HG03025 (cell line): ENCODE results near the gene EVPLL.
"Not testable (repeated sequence)": the region's sequence is repeated elsewhere in the genome, so short reads cannot be mapped to it uniquely, and the experiment has no call there.

Experiments
- ATAC-seq: cut with Tn5 transposase; IDR thresholded peaks from one replicate; pipeline ENCODE4 v1.9.1; 2021; ENCODE audit warnings: mild to moderate bottlenecking, moderate library complexity; ENCODE audit not compliant: unreplicated experiment, low FRiP score

Gene EVPLL

GRCh38 chr17:18421521-18421920 lies 43.9 kb downstream of the EVPLL start:
- not testable (repeated sequence) for ATAC-seq

GRCh38 chr17:18422464-18422863 lies 44.9 kb downstream of the EVPLL start:
- not testable (repeated sequence) for ATAC-seq

GRCh38 chr17:18423015-18423414 lies 45.4 kb downstream of the EVPLL start:
- not testable (repeated sequence) for ATAC-seq

- not testable (repeated sequence) for ATAC-seq
These were observed 48.0 kb downstream of the EVPLL start for GRCh38 chr17:18425593-18425992.

- not testable (repeated sequence) for ATAC-seq
These were observed 49.1 kb downstream of the EVPLL start for GRCh38 chr17:18426639-18427038.

GRCh38 chr17:18432206-18432605 lies 54.6 kb downstream of the EVPLL start:
- ATAC-seq: not testable (repeated sequence)
